Brain pericyte (primary cell): ENCODE data around the gene SHISA9.

ENCODE experiments used
- DNase-seq: peaks from one replicate; pipeline ENCODE4 v3.0.0-alpha.2; 2012; ENCODE audit warnings: low read depth, low spot score

The SHISA9 gene

GRCh38 chr16:13118091-13118490 is 216.7 kb downstream of the SHISA9 start:
- DNase-seq = no peak

- no peak for DNase-seq
These were observed 218.7 kb downstream of the SHISA9 start for GRCh38 chr16:13120091-13120490.

- no peak for DNase-seq
These were observed 219.2 kb downstream of the SHISA9 start for GRCh38 chr16:13120557-13120956.

- DNase-seq = no peak
These were observed 222.6 kb downstream of the SHISA9 start for GRCh38 chr16:13123991-13124390.

- DNase-seq = no peak
These were observed 225.7 kb downstream of the SHISA9 start for GRCh38 chr16:13127144-13127543.

GRCh38 chr16:13130586-13130985 is 229.2 kb downstream of the SHISA9 start:
- no peak for DNase-seq

GRCh38 chr16:13134836-13135235 is 233.4 kb downstream of the SHISA9 start:
- no peak for DNase-seq

- DNase-seq = no peak
These were observed 235.5 kb downstream of the SHISA9 start for GRCh38 chr16:13136901-13137300.

GRCh38 chr16:13138528-13138927 is 237.1 kb downstream of the SHISA9 start:
- no peak for DNase-seq

- DNase-seq = no peak
These were observed 238.4 kb downstream of the SHISA9 start for GRCh38 chr16:13139661-13140241.

- no peak for DNase-seq
These were observed 242.2 kb downstream of the SHISA9 start for GRCh38 chr16:13143551-13143950.

- no peak for DNase-seq
These were observed 245.4 kb downstream of the SHISA9 start for GRCh38 chr16:13146829-13147228.

GRCh38 chr16:13148294-13148693 is 246.9 kb downstream of the SHISA9 start:
- no peak for DNase-seq

GRCh38 chr16:13148836-13149235 is 247.4 kb downstream of the SHISA9 start:
- DNase-seq = no peak

- DNase-seq = no peak
These were observed 248.9 kb downstream of the SHISA9 start for GRCh38 chr16:13150181-13150885.

- no peak for DNase-seq
These were observed 252.3 kb downstream of the SHISA9 start for GRCh38 chr16:13153696-13154095.

- no peak for DNase-seq
These were observed 253.4 kb downstream of the SHISA9 start for GRCh38 chr16:13154799-13155198.

GRCh38 chr16:13155377-13155776 is 254.0 kb downstream of the SHISA9 start:
- no peak for DNase-seq

- no peak for DNase-seq
These were observed 254.4 kb downstream of the SHISA9 start for GRCh38 chr16:13155780-13156179.

GRCh38 chr16:13157082-13157481 is 255.7 kb downstream of the SHISA9 start:
- no peak for DNase-seq

GRCh38 chr16:13158427-13158826 is 257.0 kb downstream of the SHISA9 start:
- DNase-seq = no peak

- DNase-seq = no peak
These were observed 263.6 kb downstream of the SHISA9 start for GRCh38 chr16:13165024-13165423.

GRCh38 chr16:13168091-13168572 is 266.7 kb downstream of the SHISA9 start:
- DNase-seq = no peak
